Measurements from ENCODE around the gene IQCH.

IQCH gene

GRCh38 chr15:67521783-67522568 lies 267.4 kb downstream of the IQCH start:
- DNase-seq (ENCODE audit: low read depth in 2 of 3, low spot score in 2 of 3), result no peak

DNA sequence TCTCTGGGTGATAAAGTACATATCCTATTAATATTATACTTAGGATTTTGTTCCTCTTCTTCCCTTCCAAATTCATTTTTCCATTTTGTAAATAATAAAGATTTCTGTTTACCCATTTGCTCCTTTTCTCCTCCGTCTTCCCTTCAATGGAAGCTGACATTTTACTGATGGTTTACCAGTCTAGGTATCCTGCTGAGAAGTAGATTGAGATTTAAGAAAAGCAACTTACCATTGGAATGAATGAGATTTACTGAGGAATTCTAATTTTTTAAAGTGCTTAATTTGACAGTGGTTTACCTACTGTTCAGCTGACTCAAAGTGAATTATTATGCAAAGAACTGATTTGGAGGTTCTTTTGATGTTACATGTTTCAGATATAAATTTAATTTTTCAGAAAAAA lies 268.7 kb downstream of the IQCH start:
- no peak for DNase-seq (ENCODE audit: low read depth in 2 of 3, low spot score in 2 of 3)

DNA sequence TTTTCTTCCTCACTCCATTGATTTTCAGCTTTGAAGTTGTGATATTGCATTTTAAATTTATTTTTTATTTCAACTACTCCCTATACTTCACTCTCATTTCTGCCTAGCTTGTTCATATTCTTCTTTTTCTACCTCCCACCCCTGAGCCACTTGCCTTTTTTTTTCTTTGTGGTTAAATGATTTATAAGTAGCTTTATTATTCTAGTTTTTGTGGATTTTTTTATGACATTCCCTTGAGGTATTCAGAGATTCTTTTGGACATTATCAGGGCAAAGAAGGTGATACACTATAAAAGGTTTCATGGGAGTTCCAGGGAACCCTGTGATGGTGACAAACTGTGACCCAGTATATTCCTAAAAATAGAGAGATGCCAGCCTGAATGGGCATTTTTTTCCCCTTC lies 269.6 kb downstream of the IQCH start:
- no peak for DNase-seq (ENCODE audit: low read depth in 2 of 3, low spot score in 2 of 3)

DNA sequence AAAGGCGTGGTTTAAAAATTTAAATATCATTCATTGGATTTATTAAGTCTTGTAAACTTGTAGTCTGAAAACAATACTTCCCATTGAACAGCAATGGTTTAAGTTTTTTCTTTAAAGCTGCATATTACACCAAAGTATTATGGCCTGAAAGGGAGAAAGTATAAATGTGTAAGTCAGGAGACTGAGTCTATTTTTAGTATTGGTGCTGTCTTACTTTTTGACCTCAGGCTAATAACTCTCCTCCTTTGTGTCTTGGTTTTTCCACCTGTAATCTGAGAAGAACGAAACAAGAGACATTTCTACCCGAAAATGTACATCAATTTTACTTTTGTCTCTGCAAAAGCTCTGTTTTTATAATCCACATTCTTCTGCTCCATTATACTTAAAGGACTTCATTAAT lies 273.9 kb downstream of the IQCH start:
- DNase-seq (ENCODE audit: low read depth in 2 of 3, low spot score in 2 of 3), result no peak

DNA sequence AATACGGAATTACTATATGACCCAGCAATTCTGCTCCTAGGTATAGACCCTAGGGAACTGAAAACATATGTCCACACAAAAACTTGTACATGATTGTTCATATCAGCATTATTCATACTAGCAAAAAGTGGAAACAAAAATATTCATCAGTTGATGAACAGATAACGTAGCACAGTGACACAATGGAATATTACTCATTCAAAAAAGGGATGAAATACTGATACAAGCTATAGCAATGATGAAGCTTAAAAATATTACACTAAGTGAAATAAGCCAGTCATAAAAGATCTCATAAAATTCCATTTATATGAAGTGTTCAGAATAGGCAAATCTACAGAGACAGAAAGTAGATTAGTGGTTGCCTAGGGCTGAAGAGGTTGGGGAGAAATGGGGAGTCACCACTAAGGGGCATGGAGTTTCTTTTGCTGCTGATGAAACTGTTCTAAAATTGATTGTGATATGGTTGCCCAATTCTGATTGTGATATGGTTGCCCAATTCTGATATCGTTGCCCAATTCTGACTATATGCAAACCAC lies 276.9 kb downstream of the IQCH start:
- DNase-seq (ENCODE audit: low read depth in 2 of 3, low spot score in 2 of 3), result no peak

- no peak for DNase-seq (ENCODE audit: low read depth in 2 of 3, low spot score in 2 of 3)
Observed at GRCh38 chr15:67533873-67534272, 279.3 kb downstream of the IQCH start.

- DNase-seq (ENCODE audit: low read depth in 2 of 3, low spot score in 2 of 3), result no peak
Observed at GRCh38 chr15:67534360-67534759, 279.8 kb downstream of the IQCH start.

DNA sequence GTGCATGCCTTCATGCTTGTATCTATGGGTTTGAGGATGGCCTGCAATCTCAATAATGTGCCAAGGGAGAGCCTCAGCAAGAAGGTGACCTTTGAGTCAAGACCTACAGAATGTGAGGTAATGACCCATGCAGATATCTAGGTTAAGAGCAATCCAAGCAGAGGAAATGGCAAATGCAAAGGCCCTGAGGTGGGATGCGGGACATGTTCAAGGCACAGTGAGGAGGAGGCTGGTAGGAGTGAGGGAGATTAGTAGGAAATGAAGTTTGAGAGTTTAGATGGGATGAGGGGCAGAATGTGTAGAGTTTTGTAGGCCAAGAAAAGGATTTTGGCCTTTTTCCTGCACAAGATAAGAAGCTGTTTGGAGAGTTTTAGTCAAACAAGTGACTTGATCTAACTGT lies 283.2 kb downstream of the IQCH start:
- DNase-seq (ENCODE audit: low read depth in 2 of 3, low spot score in 2 of 3), result no peak

- peak; percentile 54 to 72 (median 64) for DNase-seq (ENCODE audit: low read depth in 2 of 3, low spot score in 2 of 3)
Observed at GRCh38 chr15:67542420-67543347, 288.1 kb downstream of the IQCH start, which contains the start of gene MAP2K5. Gene MAP2K5 (plus strand): TSS chr15:67542703. CDS start chr15:67543336, 633 bp downstream.

- no peak for DNase-seq (ENCODE audit: low read depth in 2 of 3, low spot score in 2 of 3)
Observed at GRCh38 chr15:67543348-67543718, 288.7 kb downstream of the IQCH start.

DNA sequence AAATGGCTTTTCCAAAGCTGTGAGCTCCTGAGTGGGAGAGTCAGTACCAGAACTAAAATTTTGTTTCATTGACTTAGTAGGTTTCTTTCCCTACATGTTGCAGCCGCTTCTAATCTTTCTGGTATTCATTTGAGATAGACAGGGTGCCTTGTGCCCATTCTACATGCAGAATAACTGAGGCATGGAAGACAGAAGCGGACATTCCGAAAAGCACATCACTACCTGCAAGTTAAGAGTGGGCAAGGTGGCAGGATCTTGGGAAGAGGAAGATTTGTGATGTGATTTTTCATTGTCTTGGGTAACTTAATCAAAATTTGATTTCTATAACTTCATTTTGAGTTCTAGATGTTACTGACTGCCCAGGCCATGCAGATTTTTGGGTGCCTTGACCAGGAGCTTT lies 289.9 kb downstream of the IQCH start:
- no peak for DNase-seq (ENCODE audit: low read depth in 2 of 3, low spot score in 2 of 3)

- DNase-seq (ENCODE audit: low read depth in 2 of 3, low spot score in 2 of 3), result no peak
Observed at GRCh38 chr15:67545864-67546263, 291.3 kb downstream of the IQCH start.

GRCh38 chr15:67547064-67547463 lies 292.5 kb downstream of the IQCH start:
- DNase-seq (ENCODE audit: low read depth in 2 of 3, low spot score in 2 of 3), result no peak

- DNase-seq (ENCODE audit: low read depth in 2 of 3, low spot score in 2 of 3), result no peak
Observed at GRCh38 chr15:67547836-67548235, 293.2 kb downstream of the IQCH start.

DNA sequence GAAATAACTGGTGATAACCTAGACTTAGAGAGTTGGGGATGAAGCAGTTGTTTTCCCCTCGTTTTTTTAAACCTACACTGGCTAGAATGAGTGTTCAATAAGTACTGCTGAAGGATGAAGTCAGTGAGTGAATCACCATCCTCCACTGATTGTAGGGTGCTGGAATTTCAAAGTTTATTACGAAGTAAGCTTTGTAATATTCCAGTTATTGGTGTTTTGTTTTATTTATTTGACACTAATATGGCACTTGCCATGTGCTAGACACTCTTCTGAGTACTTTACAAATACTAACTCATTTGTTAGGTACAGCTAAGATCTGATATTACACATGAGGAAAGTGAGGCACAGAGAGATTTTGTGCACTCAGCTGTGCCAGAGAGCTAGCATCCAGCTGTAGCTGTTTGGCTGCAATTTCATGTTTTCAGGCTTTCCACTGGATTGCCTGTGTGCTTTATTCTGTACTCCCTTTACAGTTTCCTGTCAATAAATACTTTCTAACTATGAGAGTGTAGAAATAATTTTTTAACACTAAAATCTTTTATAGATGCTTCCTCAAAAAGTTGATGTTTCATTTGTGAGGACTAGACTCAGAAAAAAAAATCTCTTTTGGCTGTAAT lies 293.8 kb downstream of the IQCH start:
- no peak for DNase-seq (ENCODE audit: low read depth in 2 of 3, low spot score in 2 of 3)

GRCh38 chr15:67548862-67549651 lies 294.5 kb downstream of the IQCH start:
- no peak for DNase-seq (ENCODE audit: low read depth in 2 of 3, low spot score in 2 of 3)

GRCh38 chr15:67549736-67550135 lies 295.1 kb downstream of the IQCH start:
- no peak for DNase-seq (ENCODE audit: low read depth in 2 of 3, low spot score in 2 of 3)

- DNase-seq (ENCODE audit: low read depth in 2 of 3, low spot score in 2 of 3), result no peak
Observed at GRCh38 chr15:67550522-67550921, 295.9 kb downstream of the IQCH start.

- DNase-seq (ENCODE audit: low read depth in 2 of 3, low spot score in 2 of 3), result no peak
Observed at GRCh38 chr15:67551207-67551743, 296.7 kb downstream of the IQCH start.
